ENCODE results near the gene OLFM1.

The OLFM1 gene

GRCh38 chr9:135101486-135101885 lies 14.0 kb downstream of the OLFM1 start:
- Histone ChIP-seq H3K27ac (replicated peaks) (no peak overlapping the region), H3K4me3 (replicated peaks; ENCODE audit: insufficient read depth, low read length) (no peak overlapping the region), H3K27me3 (ENCODE audit: insufficient read depth, poor library complexity, severe bottlenecking) (no peaks in the 10 kb centered on the region)
- no peak for DNase-seq (ENCODE audit: low read depth in 1 of 2, low spot score in 1 of 2)
- no peak for TF ChIP-seq GABPA (IDR thresholded peaks at IDR 0.05; ENCODE audit: low read depth)
- no peak for TF ChIP-seq SPI1 (IDR thresholded peaks at IDR 0.05; ENCODE audit: borderline replicate concordance, low read depth)
- TF ChIP-seq, protein P1, sequence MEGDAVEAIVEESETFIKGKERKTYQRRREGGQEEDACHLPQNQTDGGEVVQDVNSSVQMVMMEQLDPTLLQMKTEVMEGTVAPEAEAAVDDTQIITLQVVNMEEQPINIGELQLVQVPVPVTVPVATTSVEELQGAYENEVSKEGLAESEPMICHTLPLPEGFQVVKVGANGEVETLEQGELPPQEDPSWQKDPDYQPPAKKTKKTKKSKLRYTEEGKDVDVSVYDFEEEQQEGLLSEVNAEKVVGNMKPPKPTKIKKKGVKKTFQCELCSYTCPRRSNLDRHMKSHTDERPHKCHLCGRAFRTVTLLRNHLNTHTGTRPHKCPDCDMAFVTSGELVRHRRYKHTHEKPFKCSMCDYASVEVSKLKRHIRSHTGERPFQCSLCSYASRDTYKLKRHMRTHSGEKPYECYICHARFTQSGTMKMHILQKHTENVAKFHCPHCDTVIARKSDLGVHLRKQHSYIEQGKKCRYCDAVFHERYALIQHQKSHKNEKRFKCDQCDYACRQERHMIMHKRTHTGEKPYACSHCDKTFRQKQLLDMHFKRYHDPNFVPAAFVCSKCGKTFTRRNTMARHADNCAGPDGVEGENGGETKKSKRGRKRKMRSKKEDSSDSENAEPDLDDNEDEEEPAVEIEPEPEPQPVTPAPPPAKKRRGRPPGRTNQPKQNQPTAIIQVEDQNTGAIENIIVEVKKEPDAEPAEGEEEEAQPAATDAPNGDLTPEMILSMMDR (IDR thresholded peaks at IDR 0.05; ENCODE audit: insufficient read depth, low read length), result no peak
- TF ChIP-seq, protein P2, sequence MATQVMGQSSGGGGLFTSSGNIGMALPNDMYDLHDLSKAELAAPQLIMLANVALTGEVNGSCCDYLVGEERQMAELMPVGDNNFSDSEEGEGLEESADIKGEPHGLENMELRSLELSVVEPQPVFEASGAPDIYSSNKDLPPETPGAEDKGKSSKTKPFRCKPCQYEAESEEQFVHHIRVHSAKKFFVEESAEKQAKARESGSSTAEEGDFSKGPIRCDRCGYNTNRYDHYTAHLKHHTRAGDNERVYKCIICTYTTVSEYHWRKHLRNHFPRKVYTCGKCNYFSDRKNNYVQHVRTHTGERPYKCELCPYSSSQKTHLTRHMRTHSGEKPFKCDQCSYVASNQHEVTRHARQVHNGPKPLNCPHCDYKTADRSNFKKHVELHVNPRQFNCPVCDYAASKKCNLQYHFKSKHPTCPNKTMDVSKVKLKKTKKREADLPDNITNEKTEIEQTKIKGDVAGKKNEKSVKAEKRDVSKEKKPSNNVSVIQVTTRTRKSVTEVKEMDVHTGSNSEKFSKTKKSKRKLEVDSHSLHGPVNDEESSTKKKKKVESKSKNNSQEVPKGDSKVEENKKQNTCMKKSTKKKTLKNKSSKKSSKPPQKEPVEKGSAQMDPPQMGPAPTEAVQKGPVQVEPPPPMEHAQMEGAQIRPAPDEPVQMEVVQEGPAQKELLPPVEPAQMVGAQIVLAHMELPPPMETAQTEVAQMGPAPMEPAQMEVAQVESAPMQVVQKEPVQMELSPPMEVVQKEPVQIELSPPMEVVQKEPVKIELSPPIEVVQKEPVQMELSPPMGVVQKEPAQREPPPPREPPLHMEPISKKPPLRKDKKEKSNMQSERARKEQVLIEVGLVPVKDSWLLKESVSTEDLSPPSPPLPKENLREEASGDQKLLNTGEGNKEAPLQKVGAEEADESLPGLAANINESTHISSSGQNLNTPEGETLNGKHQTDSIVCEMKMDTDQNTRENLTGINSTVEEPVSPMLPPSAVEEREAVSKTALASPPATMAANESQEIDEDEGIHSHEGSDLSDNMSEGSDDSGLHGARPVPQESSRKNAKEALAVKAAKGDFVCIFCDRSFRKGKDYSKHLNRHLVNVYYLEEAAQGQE (IDR thresholded peaks at IDR 0.05; ENCODE audit: insufficient replicate concordance, low read depth), result no peak
- no peak for TF ChIP-seq POLR2AphosphoS5 (IDR thresholded peaks at IDR 0.05; ENCODE audit: low read depth)

- DNase-seq (ENCODE audit: low read depth in 1 of 2, low spot score in 1 of 2), result no peak
- TF ChIP-seq POLR2AphosphoS5 (IDR thresholded peaks at IDR 0.05; ENCODE audit: low read depth) (no peak), SPI1 (IDR thresholded peaks at IDR 0.05; ENCODE audit: borderline replicate concordance, low read depth) (no peak), GABPA (IDR thresholded peaks at IDR 0.05; ENCODE audit: low read depth) (no peak)
- TF ChIP-seq, protein P2 (IDR thresholded peaks at IDR 0.05; ENCODE audit: insufficient replicate concordance, low read depth), result no peak
- TF ChIP-seq, protein P1 (IDR thresholded peaks at IDR 0.05; ENCODE audit: insufficient read depth, low read length), result no peak
- Histone ChIP-seq H3K27ac (replicated peaks) (no peak overlapping the region), H3K27me3 (ENCODE audit: insufficient read depth, poor library complexity, severe bottlenecking) (no peaks in the 10 kb centered on the region), H3K4me3 (replicated peaks; ENCODE audit: insufficient read depth, low read length) (no peak overlapping the region)
Measured at GRCh38 chr9:135101926-135102325, 14.5 kb downstream of the OLFM1 start.

GRCh38 chr9:135102331-135102730 lies 14.9 kb downstream of the OLFM1 start:
- H3K27ac ChIP-seq (replicated peaks), result no peak overlapping the region
- no peak for DNase-seq (ENCODE audit: low read depth in 1 of 2, low spot score in 1 of 2)
- TF ChIP-seq SPI1 (IDR thresholded peaks at IDR 0.05; ENCODE audit: borderline replicate concordance, low read depth), result no peak
- TF ChIP-seq GABPA (IDR thresholded peaks at IDR 0.05; ENCODE audit: low read depth), result no peak
- TF ChIP-seq, protein P2 (IDR thresholded peaks at IDR 0.05; ENCODE audit: insufficient replicate concordance, low read depth), result no peak
- H3K4me3 ChIP-seq (replicated peaks; ENCODE audit: insufficient read depth, low read length), result no peak overlapping the region
- peaks cover 3% of the 10 kb centered on the region for H3K27me3 ChIP-seq (ENCODE audit: insufficient read depth, poor library complexity, severe bottlenecking)

Data from HL-60 (cell line).